NB4 (cell line): ENCODE data around the gene PNMA1.

Experiments used
- DNase-seq: peaks from one replicate; pipeline ENCODE4 v3.0.0; 2010; ENCODE audit warnings: low read depth
- H3K4me3 ChIP-seq: one replicate; pipeline ENCODE4 v1.5.1; 2011; ENCODE audit warnings: mild to moderate bottlenecking, low read depth, low read length, moderate library complexity
- CTCF ChIP-seq: IDR thresholded peaks from one replicate; pipeline ENCODE4 v1.5.1; 2012; ENCODE audit warnings: low read depth, low read length
- MAX ChIP-seq: IDR thresholded peaks from 2 replicates; pipeline ENCODE4 v1.6.1; 2011; ENCODE audit warnings: low read depth, low read length
- MYC ChIP-seq: IDR thresholded peaks from 2 replicates; pipeline ENCODE4 v1.6.1; 2011; ENCODE audit warnings: low read depth, low read length
- POLR2A ChIP-seq: IDR thresholded peaks from 2 replicates; pipeline ENCODE4 v1.6.1; 2011; ENCODE audit warnings: mild to moderate bottlenecking; ENCODE audit not compliant: insufficient read length; ENCODE audit errors: extremely low read depth

Gene PNMA1

GRCh38 chr14:73714656-73715081 lies 485 bp upstream of the PNMA1 start:
- peak overlapping the region; percentile 44 for H3K4me3 ChIP-seq
- TF ChIP-seq POLR2A, result no peak
- TF ChIP-seq CTCF, result no peak
- TF ChIP-seq MAX, result no peak
- TF ChIP-seq MYC, result no peak
- DNase-seq, result no peak

GRCh38 chr14:73713206-73713802 lies 880 bp downstream of the PNMA1 start:
- no peak for TF ChIP-seq MYC
- no peak for TF ChIP-seq POLR2A
- no peak for TF ChIP-seq CTCF
- TF ChIP-seq MAX, result no peak
- H3K4me3 ChIP-seq, result peak overlapping the region; percentile 81
- DNase-seq, result no peak

- DNase-seq, result peak; percentile 79
- no peak for TF ChIP-seq MYC
- TF ChIP-seq MAX, result no peak
- TF ChIP-seq CTCF, result no peak
- no peak for TF ChIP-seq POLR2A
- H3K4me3 ChIP-seq, result peak overlapping the region; percentile 81
Measured at GRCh38 chr14:73712540-73713180, 1.5 kb downstream of the PNMA1 start.

- TF ChIP-seq MYC, result no peak
- no peak for TF ChIP-seq POLR2A
- TF ChIP-seq MAX, result no peak
- no peak for TF ChIP-seq CTCF
- DNase-seq, result no peak
- H3K4me3 ChIP-seq, result peak overlapping the region; percentile 81
Measured at GRCh38 chr14:73712071-73712506, 2.1 kb downstream of the PNMA1 start.

GRCh38 chr14:73710737-73711136 lies 3.4 kb downstream of the PNMA1 start:
- no peak for TF ChIP-seq MYC
- TF ChIP-seq CTCF, result no peak
- TF ChIP-seq MAX, result no peak
- TF ChIP-seq POLR2A, result no peak
- DNase-seq, result no peak
- H3K4me3 ChIP-seq, result no peak overlapping the region
